Ishikawa (cell line): ENCODE results near the gene DNAL1.

Source experiments
- CREB1 ChIP-seq: IDR thresholded peaks from 2 replicates; pipeline ENCODE4 v1.6.1; 2012; ENCODE audit warnings: low read depth
- EP300 ChIP-seq: IDR thresholded peaks from 2 replicates; pipeline ENCODE4 v1.6.1; 2012; ENCODE audit warnings: borderline replicate concordance
- RAD21 ChIP-seq: IDR thresholded peaks from 2 replicates; pipeline ENCODE4 v1.6.1; 2012; ENCODE audit warnings: low read depth
- TAF1 ChIP-seq: IDR thresholded peaks from 2 replicates; pipeline ENCODE4 v1.6.1; 2012; ENCODE audit warnings: low read depth, mild to moderate bottlenecking
- TEAD4 ChIP-seq: IDR thresholded peaks from 2 replicates; pipeline ENCODE4 v1.6.1; 2012
- ZBTB7A ChIP-seq: IDR thresholded peaks from 2 replicates; pipeline ENCODE4 v1.6.1; 2012; ENCODE audit warnings: low read depth
- TF ChIP-seq, protein P1 (sequence below): IDR thresholded peaks from 2 replicates; pipeline ENCODE4 v1.6.1; 2012

DNA sequence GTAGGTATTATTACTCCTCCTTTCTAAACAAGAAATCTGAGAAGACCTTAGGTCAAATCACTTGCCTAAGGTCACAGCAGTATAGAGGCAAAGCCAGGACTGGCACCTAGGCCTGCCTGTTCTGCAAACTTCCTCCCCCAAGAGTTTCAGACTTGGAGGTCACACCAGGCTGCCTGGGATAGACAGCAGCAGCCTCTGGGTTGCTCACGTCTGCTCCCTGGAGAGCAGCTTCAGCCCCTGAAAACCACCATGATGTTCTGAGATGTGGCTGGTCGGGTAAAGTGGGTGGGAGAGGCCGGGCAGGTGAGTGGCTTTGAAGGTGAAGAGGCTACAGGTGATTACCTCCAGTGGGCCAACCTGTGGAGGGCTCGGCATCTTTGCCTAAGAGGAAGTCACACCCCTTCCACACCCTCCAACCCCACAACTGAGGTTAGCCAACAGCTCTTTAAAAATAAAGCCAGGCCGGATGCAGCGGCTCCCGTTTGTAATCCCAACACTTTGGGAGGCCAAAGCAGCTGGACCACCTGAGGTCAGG is 106.4 kb downstream of the DNAL1 start:
- no peak for TF ChIP-seq EP300
- no peak for TF ChIP-seq CREB1
- TF ChIP-seq TAF1: no peak
- no peak for TF ChIP-seq ZBTB7A
- no peak for TF ChIP-seq RAD21
- no peak for TF ChIP-seq TEAD4
- TF ChIP-seq, protein P1, sequence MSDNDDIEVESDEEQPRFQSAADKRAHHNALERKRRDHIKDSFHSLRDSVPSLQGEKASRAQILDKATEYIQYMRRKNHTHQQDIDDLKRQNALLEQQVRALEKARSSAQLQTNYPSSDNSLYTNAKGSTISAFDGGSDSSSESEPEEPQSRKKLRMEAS: no peak
